Endothelial cell of umbilical vein (primary cell): ENCODE measurements around the gene PDGFA. TPM values are rescaled to one million over a fixed set of nuclear protein-coding genes. Genes with fewer than 3 reads are reported as not detected.

ENCODE experiments used
- BruUV-seq: library from RNA; stranded (reverse); fragments of 400-500 nt; replicated peaks from 2 replicates; lab custom pipeline; 2021; lab: Mats Ljungman, UMichigan
- CTCF ChIA-PET: fragments of 300-600, 350-600 bp; sonication (Branson Sonifier 250); formaldehyde crosslinking; loops from one replicate; lab custom pipeline; 2021; ENCODE audit warnings: antibody characterized with exemption, inconsistent platforms; lab: Charles Lee
- POLR2A ChIA-PET: fragments of 300-600, 350-600 bp; sonication (Branson Sonifier 250); formaldehyde crosslinking; loops from one replicate; lab custom pipeline; 2021; ENCODE audit warnings: antibody characterized with exemption, inconsistent platforms; lab: Charles Lee
- DNase-seq: peaks from one replicate; pipeline ENCODE4 v3.0.0-alpha.2; 2011; ENCODE audit warnings: low read depth, low spot score
- FAIRE-seq: peaks from 2 replicates; lab custom pipeline; 2011; peaks lifted over from hg19 to GRCh38; lab: Jason Lieb, UNC
- H2AFZ ChIP-seq: 2 replicates; pipeline ENCODE4 v1.6.0; 2012; ENCODE audit warnings: low read depth, low read length, control low read depth, inconsistent platforms
- H3K27ac ChIP-seq: 2 replicates; pipeline ENCODE4 v1.5.1; 2011; ENCODE audit warnings: low read depth, mild to moderate bottlenecking, control low read depth, low read length, moderate library complexity; ENCODE audit not compliant: insufficient read depth
- H3K27me3 ChIP-seq, 2 experiments: 2 replicates each; pipeline versions ENCODE4 v1.6.0 to v1.6.1; 2011; ENCODE audit warnings: low read length in 2 of 2, mixed read lengths in 1 of 2; ENCODE audit not compliant: control insufficient read depth in 2 of 2, insufficient read depth in 2 of 2
- H3K36me3 ChIP-seq, 2 experiments: 2 replicates in 1 of 2; 3 replicates in 1 of 2; pipeline ENCODE4 v1.5.1; 2011; ENCODE audit warnings: low read length in 2 of 2, mild to moderate bottlenecking in 1 of 2, moderate library complexity in 1 of 2; ENCODE audit not compliant: control insufficient read depth in 2 of 2, insufficient read depth in 2 of 2; ENCODE audit errors: extremely low read depth in 1 of 2
- H3K4me1 ChIP-seq: 3 replicates; pipeline ENCODE4 v1.5.1; 2011; ENCODE audit warnings: mild to moderate bottlenecking, low read length; ENCODE audit not compliant: control insufficient read depth, insufficient read depth; ENCODE audit errors: extremely low read depth
- H3K4me2 ChIP-seq: 2 replicates; pipeline ENCODE4 v1.6.1; 2011; ENCODE audit warnings: low read length, control low read depth, mixed read lengths; ENCODE audit not compliant: insufficient read depth
- H3K4me3 ChIP-seq, 3 experiments: fragments of 200-600 bp in 1 of 3; sonication (generic), shearing (Covaris generic) in 1 of 3; replicated peaks in 1 of 3; 2 replicates each; pipeline ENCODE4 v1.5.1; 2011 to 2016; ENCODE audit warnings: control low read depth in 3 of 3, low read length in 3 of 3, mild to moderate bottlenecking in 2 of 3, inconsistent platforms in 1 of 3, low read depth in 1 of 3, moderate library complexity in 1 of 3; ENCODE audit not compliant: insufficient read depth in 1 of 3
- H3K79me2 ChIP-seq: 2 replicates; pipeline ENCODE4 v1.6.0; 2012; ENCODE audit warnings: low read length, inconsistent platforms; ENCODE audit not compliant: control insufficient read depth, insufficient read depth
- H3K9ac ChIP-seq: replicated peaks from 2 replicates; pipeline ENCODE3; 2011; ENCODE audit warnings: low read length, control low read depth; ENCODE audit not compliant: insufficient read depth; ENCODE audit errors: extremely low read depth
- H3K9me1 ChIP-seq: replicated peaks from 3 replicates; pipeline ENCODE4 v1.6.0; 2011; ENCODE audit warnings: mild to moderate bottlenecking, low read length; ENCODE audit not compliant: control insufficient read depth, insufficient read depth; ENCODE audit errors: extremely low read depth
- H3K9me3 ChIP-seq: replicated peaks from 2 replicates; pipeline ENCODE4 v1.5.1; 2012; ENCODE audit warnings: low read length, inconsistent platforms; ENCODE audit not compliant: control insufficient read depth, insufficient read depth
- H4K20me1 ChIP-seq: replicated peaks from 2 replicates; pipeline ENCODE3; 2011; ENCODE audit warnings: mild to moderate bottlenecking, low read length; ENCODE audit not compliant: control insufficient read depth, insufficient read depth; ENCODE audit errors: extremely low read depth
- EZH2 ChIP-seq: IDR thresholded peaks from 2 replicates; pipeline ENCODE4 v1.6.1; 2012; ENCODE audit warnings: borderline replicate concordance, low read depth, mild to moderate bottlenecking, moderate library complexity, low read length, inconsistent platforms; ENCODE audit not compliant: severe bottlenecking
- FOS ChIP-seq: IDR thresholded peaks from 2 replicates; pipeline ENCODE4 v1.6.1; 2011; ENCODE audit warnings: mild to moderate bottlenecking, low read length, moderate library complexity, borderline replicate concordance; ENCODE audit not compliant: insufficient read depth
- GATA2 ChIP-seq: IDR thresholded peaks from 2 replicates; pipeline ENCODE4 v1.7.0; 2011; ENCODE audit warnings: low read depth, mild to moderate bottlenecking, moderate library complexity, mixed read lengths, low read length; ENCODE audit not compliant: insufficient read length, insufficient read depth
- JUN ChIP-seq: IDR thresholded peaks from 2 replicates; pipeline ENCODE4 v1.6.1; 2011; ENCODE audit warnings: borderline replicate concordance, low read depth; ENCODE audit not compliant: insufficient read length, insufficient read depth
- MYC ChIP-seq: IDR thresholded peaks from one replicate; pipeline ENCODE4 v1.6.1; 2011; ENCODE audit warnings: mild to moderate bottlenecking, low read depth, low read length
- POLR2A ChIP-seq: IDR thresholded peaks from 2 replicates; pipeline ENCODE4 v1.6.1; 2012; ENCODE audit warnings: low read depth, mild to moderate bottlenecking, control low read depth, low read length
- POLR2AphosphoS5 ChIP-seq: IDR thresholded peaks from 2 replicates; pipeline ENCODE4 v1.6.1; 2012; ENCODE audit warnings: low read depth, mild to moderate bottlenecking, control low read depth, low read length, moderate library complexity; ENCODE audit not compliant: insufficient read depth
- dilution Hi-C: fragments of 300-500 bp; cut with MboI; formaldehyde crosslinking; loops from one replicate; pipeline ENCODE4 v1.15.0; 2019; ENCODE audit warnings: low sequenced_read_pairs; ENCODE audit not compliant: extremely low pct_ligation_motif_present
- intact Hi-C: fragments of 100-400 bp; cut with micrococcal nuclease; formaldehyde crosslinking; loops from one replicate; pipeline ENCODE4 v1.10.0; 2022
- polyA plus RNA-seq, 4 experiments: library from polyadenylated mRNA; depleted of rRNA in 3 of 4; stranded (reverse) in 3 of 4; unstranded in 1 of 4; fragments of >200 nt; gene quantifications; 2 replicates each; pipeline versions ENCODE4 v1.2.1 to v1.2.3, GENCODE V29; 2011 to 2012; ENCODE audit warnings: missing spikeins in 1 of 4
- total RNA-seq: library from RNA; stranded (reverse); gene quantifications from 2 replicates; pipeline ENCODE4 v1.2.3, GENCODE V29; 2021
- TF ChIP-seq, protein P1 (sequence below), 2 donors: IDR thresholded peaks; 1 replicate in 1 of 2; 2 replicates in 1 of 2; pipeline ENCODE4 v1.5.1; 2011; ENCODE audit warnings: low read length in 2 of 2, mild to moderate bottlenecking in 2 of 2, moderate library complexity in 2 of 2, control low read depth in 1 of 2, inconsistent platforms in 1 of 2, low read depth in 1 of 2; ENCODE audit not compliant: insufficient read depth in 1 of 2; ENCODE audit errors: extremely low read depth in 1 of 2
- TF ChIP-seq, protein P2 (sequence below): IDR thresholded peaks from 2 replicates; pipeline ENCODE4 v1.6.1; 2011; ENCODE audit not compliant: insufficient read depth, insufficient read length

PDGFA gene
- total and polyA plus RNA-seq, 2 donors (not counting 3 experiments of a cell fraction or from before 2014, with no cell fraction given): 17.4 to 62.4 TPM

DNA sequence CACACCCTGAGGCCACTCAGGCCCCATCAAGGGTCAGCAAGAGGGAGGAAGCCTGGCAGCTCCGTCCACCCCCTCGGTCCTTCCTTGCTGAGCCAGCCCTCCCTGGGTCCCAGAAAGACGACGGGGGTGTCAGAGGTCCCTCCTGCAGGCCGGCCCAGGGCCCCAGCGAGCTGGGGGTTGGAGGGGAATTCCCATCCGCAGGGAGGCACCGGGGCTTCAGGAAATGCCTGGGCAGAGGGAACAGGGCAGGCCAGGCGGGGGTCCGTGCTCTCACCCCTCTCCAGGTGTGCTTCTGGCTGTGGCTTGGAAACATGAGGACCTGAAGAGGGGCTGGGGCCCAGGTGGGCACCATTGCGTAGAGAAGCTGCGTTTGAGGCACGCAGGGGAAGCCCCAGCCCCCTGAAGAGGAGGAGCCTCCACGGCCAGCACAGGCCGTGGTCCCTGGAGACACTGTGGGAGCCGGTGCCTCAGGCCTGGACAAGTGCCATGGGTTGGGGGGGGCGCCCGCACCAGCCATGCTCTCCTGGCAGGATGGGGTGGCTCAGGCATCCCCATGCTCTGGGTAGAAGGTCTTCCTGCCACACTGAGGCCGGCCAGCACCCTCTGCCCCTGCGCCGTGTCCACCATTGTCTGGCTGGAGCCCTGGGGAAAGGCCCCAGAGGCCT is 66.7 kb downstream of the PDGFA start:
- peaks cover 2 to 6% of the 10 kb centered on the region in 2 experiments for H3K27me3 ChIP-seq
- H3K4me2 ChIP-seq: no peak overlapping the region
- dilution Hi-C loops: no loop called here

More for the DNA sequence above, 66.7 kb downstream of the PDGFA start:
- DNase-seq (no peak), FAIRE-seq (no peak)
- no peak overlapping the region for H3K4me3 ChIP-seq
- H3K4me1 ChIP-seq: peaks cover 6% of the 10 kb centered on the region
- H3K9me1 ChIP-seq: no peaks in the 10 kb centered on the region
- CTCF ChIA-PET: no interaction called here
- TF ChIP-seq FOS (no peak), JUN (no peak), MYC (no peak), POLR2A (no peak), GATA2 (no peak), EZH2 (no peak), POLR2AphosphoS5 (no peak)
- TF ChIP-seq, protein P1, sequence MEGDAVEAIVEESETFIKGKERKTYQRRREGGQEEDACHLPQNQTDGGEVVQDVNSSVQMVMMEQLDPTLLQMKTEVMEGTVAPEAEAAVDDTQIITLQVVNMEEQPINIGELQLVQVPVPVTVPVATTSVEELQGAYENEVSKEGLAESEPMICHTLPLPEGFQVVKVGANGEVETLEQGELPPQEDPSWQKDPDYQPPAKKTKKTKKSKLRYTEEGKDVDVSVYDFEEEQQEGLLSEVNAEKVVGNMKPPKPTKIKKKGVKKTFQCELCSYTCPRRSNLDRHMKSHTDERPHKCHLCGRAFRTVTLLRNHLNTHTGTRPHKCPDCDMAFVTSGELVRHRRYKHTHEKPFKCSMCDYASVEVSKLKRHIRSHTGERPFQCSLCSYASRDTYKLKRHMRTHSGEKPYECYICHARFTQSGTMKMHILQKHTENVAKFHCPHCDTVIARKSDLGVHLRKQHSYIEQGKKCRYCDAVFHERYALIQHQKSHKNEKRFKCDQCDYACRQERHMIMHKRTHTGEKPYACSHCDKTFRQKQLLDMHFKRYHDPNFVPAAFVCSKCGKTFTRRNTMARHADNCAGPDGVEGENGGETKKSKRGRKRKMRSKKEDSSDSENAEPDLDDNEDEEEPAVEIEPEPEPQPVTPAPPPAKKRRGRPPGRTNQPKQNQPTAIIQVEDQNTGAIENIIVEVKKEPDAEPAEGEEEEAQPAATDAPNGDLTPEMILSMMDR (IDR thresholded peaks at IDR 0.05; ENCODE audit: extremely low read depth in 1 of 2, insufficient read depth in 1 of 2, low read depth in 1 of 2, low read length in 2 of 2): no peak
- TF ChIP-seq, protein P2, sequence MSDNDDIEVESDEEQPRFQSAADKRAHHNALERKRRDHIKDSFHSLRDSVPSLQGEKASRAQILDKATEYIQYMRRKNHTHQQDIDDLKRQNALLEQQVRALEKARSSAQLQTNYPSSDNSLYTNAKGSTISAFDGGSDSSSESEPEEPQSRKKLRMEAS: no peak
- H3K36me3 ChIP-seq: no peaks in the 10 kb centered on the region
- intact Hi-C loops: no loop called here
- no peak overlapping the region for H3K9ac ChIP-seq
- H3K9me3 ChIP-seq: no peaks in the 10 kb centered on the region
- H2AFZ ChIP-seq: no peak overlapping the region
- POLR2A ChIA-PET: no interaction called here
- BruUV-seq: no TSS peak
- no peaks in the 10 kb centered on the region for H3K79me2 ChIP-seq
- H3K27ac ChIP-seq: no peak overlapping the region
- H4K20me1 ChIP-seq: no peaks in the 10 kb centered on the region
